ENCODE results near the gene IPO5. TPM values are rescaled to one million over a fixed set of nuclear protein-coding genes. Genes with fewer than 3 reads are reported as not detected.

IPO5 gene
- polyA plus RNA-seq, 1 of the 3 experiments (the other 2 are of a cell fraction), result 77.1 TPM

GRCh38 chr13:98056839-98057410 is 103.5 kb downstream of the IPO5 start:
- 72% methylated on average over 11 of the region's 11 CpGs for WGBS (ENCODE audit: low lambda C conversion rate)
- Histone ChIP-seq H3K79me2 (ENCODE audit: insufficient read depth) (no peaks in the 10 kb centered on the region), H3K9me2 (no peaks in the 10 kb centered on the region), H3K27ac (ENCODE audit: low read depth in 2 of 2, low read length in 1 of 2) (no peak overlapping the region), H3K4me3 (ENCODE audit: low read depth in 2 of 2, low read length in 1 of 2) (no peak overlapping the region), H3K9ac (no peak overlapping the region), H4K20me1 (ENCODE audit: insufficient read depth) (no peaks in the 10 kb centered on the region), H3K9me3 (no peaks in the 10 kb centered on the region), H3F3A (replicated peaks; ENCODE audit: insufficient read depth) (no peaks in the 10 kb centered on the region), H3K36me3 (replicated peaks in 1 of 2; ENCODE audit: control insufficient read depth in 1 of 2, insufficient read depth in 2 of 2, low read length in 1 of 2) (no peaks in the 10 kb centered on the region), H3K27me3 (ENCODE audit: insufficient read depth) (no peaks in the 10 kb centered on the region; the same call in 1 of the 2 replicates), H3K4me2 (no peak overlapping the region), H2AFZ (ENCODE audit: low read depth) (no peak overlapping the region), H3K4me1 (ENCODE audit: control insufficient read depth in 1 of 2, insufficient read depth in 2 of 2, low read depth in 1 of 2, low read length in 1 of 2) (no peaks in the 10 kb centered on the region; a peak in 1 of 4 replicates)
- TF ChIP-seq REST (IDR thresholded peaks at IDR 0.05; ENCODE audit: low read depth, low read length) (no peak), TAF1 (IDR thresholded peaks at IDR 0.05; ENCODE audit: borderline replicate concordance, low read depth, low read length) (no peak), NFIC (IDR thresholded peaks at IDR 0.05; ENCODE audit: borderline replicate concordance) (no peak), RFX5 (IDR thresholded peaks at IDR 0.05; ENCODE audit: low read length) (no peak), EP300 (IDR thresholded peaks at IDR 0.05; ENCODE audit: borderline replicate concordance in 1 of 2, low read depth in 1 of 2, low read length in 1 of 2) (no peak), ZBTB33 (IDR thresholded peaks at IDR 0.05; ENCODE audit: borderline replicate concordance, low read depth) (no peak)
- DNase-seq, result no peak
- POLR2A ChIA-PET, result no interaction called here
- CTCF ChIA-PET, result no interaction called here

GRCh38 chr13:98059276-98059675 is 105.8 kb downstream of the IPO5 start:
- Histone ChIP-seq H3K36me3 (replicated peaks in 1 of 2; ENCODE audit: control insufficient read depth in 1 of 2, insufficient read depth in 2 of 2, low read length in 1 of 2) (no peaks in the 10 kb centered on the region), H3K79me2 (ENCODE audit: insufficient read depth) (no peaks in the 10 kb centered on the region), H3K9me2 (no peaks in the 10 kb centered on the region), H3K27ac (ENCODE audit: low read depth in 2 of 2, low read length in 1 of 2) (no peak overlapping the region), H3K9ac (no peak overlapping the region), H3K4me1 (ENCODE audit: control insufficient read depth in 1 of 2, insufficient read depth in 2 of 2, low read depth in 1 of 2, low read length in 1 of 2) (peaks cover 0 to 2% of the 10 kb centered on the region in 2 experiments; a peak in 2 of 4 replicates), H3K9me3 (no peaks in the 10 kb centered on the region), H3K27me3 (ENCODE audit: insufficient read depth) (no peaks in the 10 kb centered on the region; the same call in 1 of the 2 replicates), H3K4me2 (no peak overlapping the region), H3F3A (replicated peaks; ENCODE audit: insufficient read depth) (no peaks in the 10 kb centered on the region), H3K4me3 (ENCODE audit: low read depth in 2 of 2, low read length in 1 of 2) (no peak overlapping the region), H2AFZ (ENCODE audit: low read depth) (no peak overlapping the region), H4K20me1 (ENCODE audit: insufficient read depth) (no peaks in the 10 kb centered on the region)
- TF ChIP-seq IRF3 (IDR thresholded peaks at IDR 0.05; ENCODE audit: low read depth, low read length) (no peak), NFIC (IDR thresholded peaks at IDR 0.05; ENCODE audit: borderline replicate concordance) (no peak), TAF1 (IDR thresholded peaks at IDR 0.05; ENCODE audit: borderline replicate concordance, low read depth, low read length) (no peak), NRF1 (IDR thresholded peaks at IDR 0.05; ENCODE audit: low read depth, low read length) (no peak), EP300 (IDR thresholded peaks at IDR 0.05; ENCODE audit: borderline replicate concordance in 1 of 2, low read depth in 1 of 2, low read length in 1 of 2) (no peak), MAX (IDR thresholded peaks at IDR 0.05; ENCODE audit: low read depth) (no peak), USF1 (IDR thresholded peaks at IDR 0.05; ENCODE audit: borderline replicate concordance, low read depth) (no peak), RFX5 (IDR thresholded peaks at IDR 0.05; ENCODE audit: low read length) (no peak), JUND (IDR thresholded peaks at IDR 0.05) (no peak)
- no peak for DNase-seq
- WGBS (ENCODE audit: low lambda C conversion rate), result 93% methylated on average over 4 of the region's 7 CpGs
- ChIA-PET POLR2A (no interaction called here), CTCF (interaction anchor here (1.6 kb wide), 1 partner anchor 16 kb away, joined by 3 read pairs; no protein-coding TSS in a partner anchor)

All from SK-N-SH (cell line).